ENCODE measurements around the gene BCAS3.

BCAS3 gene

GRCh38 chr17:61164517-61164916, 486.9 kb downstream of the BCAS3 start:
- whole genome bisulfite sequencing (ENCODE audit: extremely low coverage, insufficient coverage, low lambda C conversion rate): no CpG with 5 or more reads among the region's 3 CpGs
- Histone ChIP-seq H2BK5ac (ENCODE audit: low read length) (no peak overlapping the region), H4K8ac (ENCODE audit: low read depth, low read length) (no peak overlapping the region)

DNA sequence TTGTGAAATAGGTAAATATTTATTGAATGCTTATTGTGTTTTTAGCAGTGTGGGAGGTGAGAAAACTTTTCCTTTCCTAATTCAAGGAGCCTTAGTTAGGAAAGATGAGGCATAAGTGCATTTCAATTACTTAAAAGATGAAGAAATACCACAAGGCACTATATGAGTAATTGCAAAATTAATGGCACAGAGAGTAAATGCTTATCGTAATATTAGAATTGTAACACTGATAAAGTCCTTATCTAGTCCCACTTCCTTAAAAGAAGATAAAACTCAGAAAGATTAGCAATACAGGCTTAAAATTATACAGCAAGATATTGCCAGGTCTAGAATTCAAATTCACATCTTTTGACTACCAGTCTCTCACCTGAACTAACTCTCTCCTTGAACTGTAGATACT, 489.4 kb downstream of the BCAS3 start:
- Histone ChIP-seq H3K4ac (ENCODE audit: low read depth, low read length) (no peak overlapping the region), H3K4me1 (ENCODE audit: control insufficient read depth, low read depth, low read length) (no peaks in the 10 kb centered on the region), H3K79me1 (ENCODE audit: low read length) (no peaks in the 10 kb centered on the region), H3K18ac (ENCODE audit: low read length) (no peak overlapping the region), H3K27me3 (ENCODE audit: insufficient read depth, low read length, poor library complexity) (no peaks in the 10 kb centered on the region), H2AK5ac (ENCODE audit: low read length) (no peak overlapping the region), H3K23ac (ENCODE audit: low read length) (no peak overlapping the region), H2BK120ac (ENCODE audit: low read depth, low read length) (no peak overlapping the region), H3K4me2 (ENCODE audit: low read length) (no peak overlapping the region), H2BK5ac (ENCODE audit: low read length) (no peak overlapping the region), H3K56ac (ENCODE audit: low read length) (no peak overlapping the region), H3K9ac (ENCODE audit: low read length) (no peak overlapping the region), H4K5ac (ENCODE audit: low read length) (no peak overlapping the region), H3K27ac (ENCODE audit: low read depth, low read length) (no peak overlapping the region), H3K79me2 (ENCODE audit: control insufficient read depth, insufficient read depth, low read length) (no peaks in the 10 kb centered on the region), H2BK15ac (replicated peaks; ENCODE audit: low read depth) (no peak overlapping the region), H3K36me3 (ENCODE audit: control insufficient read depth, insufficient read depth, low read length) (no peaks in the 10 kb centered on the region), H4K8ac (ENCODE audit: low read depth, low read length) (no peak overlapping the region), H3K4me3 (ENCODE audit: low read length) (no peak overlapping the region)
- no peak for DNase-seq
- WGBS (ENCODE audit: extremely low coverage, insufficient coverage, low lambda C conversion rate): no CpG with 5 or more reads among the region's 1 CpG

More at GRCh38 chr17:61164517-61164916, 486.9 kb downstream of the BCAS3 start:
- Histone ChIP-seq H3K4ac (ENCODE audit: low read depth, low read length) (no peak overlapping the region), H3K27me3 (ENCODE audit: insufficient read depth, low read length, poor library complexity) (no peaks in the 10 kb centered on the region), H3K56ac (ENCODE audit: low read length) (no peak overlapping the region), H2AK5ac (ENCODE audit: low read length) (no peak overlapping the region), H3K18ac (ENCODE audit: low read length) (no peak overlapping the region), H3K79me1 (ENCODE audit: low read length) (no peaks in the 10 kb centered on the region), H3K9ac (ENCODE audit: low read length) (no peak overlapping the region), H2BK120ac (ENCODE audit: low read depth, low read length) (no peak overlapping the region), H3K27ac (ENCODE audit: low read depth, low read length) (no peak overlapping the region), H3K23ac (ENCODE audit: low read length) (no peak overlapping the region), H3K4me1 (ENCODE audit: control insufficient read depth, low read depth, low read length) (peaks cover 3% of the 10 kb centered on the region), H4K5ac (ENCODE audit: low read length) (no peak overlapping the region), H3K36me3 (ENCODE audit: control insufficient read depth, insufficient read depth, low read length) (no peaks in the 10 kb centered on the region), H3K4me3 (ENCODE audit: low read length) (no peak overlapping the region), H2BK15ac (replicated peaks; ENCODE audit: low read depth) (no peak overlapping the region), H3K79me2 (ENCODE audit: control insufficient read depth, insufficient read depth, low read length) (no peaks in the 10 kb centered on the region), H3K4me2 (ENCODE audit: low read length) (no peak overlapping the region)
- no peak for DNase-seq

- Histone ChIP-seq H2BK15ac (replicated peaks; ENCODE audit: low read depth) (no peak overlapping the region), H2BK120ac (ENCODE audit: low read depth, low read length) (no peak overlapping the region), H4K8ac (ENCODE audit: low read depth, low read length) (no peak overlapping the region), H2BK5ac (ENCODE audit: low read length) (no peak overlapping the region), H4K5ac (ENCODE audit: low read length) (no peak overlapping the region), H2AK5ac (ENCODE audit: low read length) (no peak overlapping the region), H3K4me2 (ENCODE audit: low read length) (no peak overlapping the region), H3K4me1 (ENCODE audit: control insufficient read depth, low read depth, low read length) (no peaks in the 10 kb centered on the region), H3K36me3 (ENCODE audit: control insufficient read depth, insufficient read depth, low read length) (no peaks in the 10 kb centered on the region), H3K9ac (ENCODE audit: low read length) (no peak overlapping the region), H3K18ac (ENCODE audit: low read length) (no peak overlapping the region), H3K4me3 (ENCODE audit: low read length) (no peak overlapping the region), H3K56ac (ENCODE audit: low read length) (no peak overlapping the region), H3K79me1 (ENCODE audit: low read length) (no peaks in the 10 kb centered on the region), H3K27ac (ENCODE audit: low read depth, low read length) (no peak overlapping the region), H3K4ac (ENCODE audit: low read depth, low read length) (no peak overlapping the region), H3K79me2 (ENCODE audit: control insufficient read depth, insufficient read depth, low read length) (no peaks in the 10 kb centered on the region), H3K27me3 (ENCODE audit: insufficient read depth, low read length, poor library complexity) (no peaks in the 10 kb centered on the region), H3K23ac (ENCODE audit: low read length) (no peak overlapping the region)
- DNase-seq: no peak
- no CpG with 5 or more reads among the region's 2 CpGs for WGBS (ENCODE audit: extremely low coverage, insufficient coverage, low lambda C conversion rate)
These were observed 490.9 kb downstream of the BCAS3 start for GRCh38 chr17:61168506-61168905.

DNA sequence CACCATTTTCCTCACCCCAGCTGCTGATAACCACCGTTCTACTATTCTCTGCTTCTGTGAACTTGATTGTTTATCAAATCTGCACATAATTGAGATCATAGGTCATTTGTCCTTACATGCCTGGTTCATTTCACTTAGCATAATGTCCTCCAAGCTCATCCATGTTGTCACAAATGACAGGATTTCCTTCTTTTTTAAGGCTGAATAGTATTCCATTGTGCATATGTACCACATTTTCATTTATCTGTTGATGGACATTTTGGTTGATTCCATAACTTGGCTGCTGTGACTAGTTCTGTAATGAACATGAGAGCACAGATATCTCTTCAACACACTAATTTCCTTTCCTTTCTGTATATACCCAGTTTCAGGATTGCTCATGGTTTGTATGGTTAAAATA, 496.7 kb downstream of the BCAS3 start:
- Histone ChIP-seq H2AK5ac (ENCODE audit: low read length) (no peak overlapping the region), H3K9ac (ENCODE audit: low read length) (no peak overlapping the region), H3K4ac (ENCODE audit: low read depth, low read length) (no peak overlapping the region), H3K36me3 (ENCODE audit: control insufficient read depth, insufficient read depth, low read length) (no peaks in the 10 kb centered on the region), H3K56ac (ENCODE audit: low read length) (no peak overlapping the region), H2BK5ac (ENCODE audit: low read length) (no peak overlapping the region), H2BK15ac (replicated peaks; ENCODE audit: low read depth) (no peak overlapping the region), H3K27ac (ENCODE audit: low read depth, low read length) (no peak overlapping the region), H3K4me2 (ENCODE audit: low read length) (no peak overlapping the region), H2BK120ac (ENCODE audit: low read depth, low read length) (no peak overlapping the region), H4K5ac (ENCODE audit: low read length) (no peak overlapping the region), H3K23ac (ENCODE audit: low read length) (no peak overlapping the region), H3K4me1 (ENCODE audit: control insufficient read depth, low read depth, low read length) (no peaks in the 10 kb centered on the region), H3K27me3 (ENCODE audit: insufficient read depth, low read length, poor library complexity) (no peaks in the 10 kb centered on the region), H3K79me2 (ENCODE audit: control insufficient read depth, insufficient read depth, low read length) (no peaks in the 10 kb centered on the region), H3K4me3 (ENCODE audit: low read length) (no peak overlapping the region), H3K18ac (ENCODE audit: low read length) (no peak overlapping the region), H4K8ac (ENCODE audit: low read depth, low read length) (no peak overlapping the region), H3K79me1 (ENCODE audit: low read length) (no peaks in the 10 kb centered on the region)
- WGBS (ENCODE audit: extremely low coverage, insufficient coverage, low lambda C conversion rate): no CpG with 5 or more reads among the region's 1 CpG
- no peak for DNase-seq

- Histone ChIP-seq H4K5ac (ENCODE audit: low read length) (no peak overlapping the region), H3K23ac (ENCODE audit: low read length) (no peak overlapping the region), H4K8ac (ENCODE audit: low read depth, low read length) (no peak overlapping the region), H2AK5ac (ENCODE audit: low read length) (no peak overlapping the region), H3K18ac (ENCODE audit: low read length) (no peak overlapping the region), H3K4ac (ENCODE audit: low read depth, low read length) (no peak overlapping the region), H3K4me3 (ENCODE audit: low read length) (no peak overlapping the region), H3K9ac (ENCODE audit: low read length) (no peak overlapping the region), H3K27ac (ENCODE audit: low read depth, low read length) (no peak overlapping the region), H3K79me2 (ENCODE audit: control insufficient read depth, insufficient read depth, low read length) (no peaks in the 10 kb centered on the region), H3K56ac (ENCODE audit: low read length) (no peak overlapping the region), H3K27me3 (ENCODE audit: insufficient read depth, low read length, poor library complexity) (no peaks in the 10 kb centered on the region), H2BK120ac (ENCODE audit: low read depth, low read length) (no peak overlapping the region), H3K36me3 (ENCODE audit: control insufficient read depth, insufficient read depth, low read length) (no peaks in the 10 kb centered on the region), H3K4me2 (ENCODE audit: low read length) (no peak overlapping the region), H3K79me1 (ENCODE audit: low read length) (no peaks in the 10 kb centered on the region), H2BK5ac (ENCODE audit: low read length) (no peak overlapping the region), H2BK15ac (replicated peaks; ENCODE audit: low read depth) (no peak overlapping the region), H3K4me1 (ENCODE audit: control insufficient read depth, low read depth, low read length) (no peaks in the 10 kb centered on the region)
- WGBS (ENCODE audit: extremely low coverage, insufficient coverage, low lambda C conversion rate): no CpG with 5 or more reads among the region's 4 CpGs
- no peak for DNase-seq
These were observed 497.9 kb downstream of the BCAS3 start for GRCh38 chr17:61175298-61176142.

GRCh38 chr17:61177351-61177750, 499.7 kb downstream of the BCAS3 start:
- Histone ChIP-seq H2BK15ac (replicated peaks; ENCODE audit: low read depth) (no peak overlapping the region), H3K23ac (ENCODE audit: low read length) (no peak overlapping the region), H3K18ac (ENCODE audit: low read length) (no peak overlapping the region), H2BK5ac (ENCODE audit: low read length) (no peak overlapping the region), H3K27ac (ENCODE audit: low read depth, low read length) (no peak overlapping the region), H4K5ac (ENCODE audit: low read length) (no peak overlapping the region), H3K27me3 (ENCODE audit: insufficient read depth, low read length, poor library complexity) (no peaks in the 10 kb centered on the region), H3K9ac (ENCODE audit: low read length) (no peak overlapping the region), H4K8ac (ENCODE audit: low read depth, low read length) (no peak overlapping the region), H3K79me1 (ENCODE audit: low read length) (no peaks in the 10 kb centered on the region), H3K36me3 (ENCODE audit: control insufficient read depth, insufficient read depth, low read length) (no peaks in the 10 kb centered on the region), H3K56ac (ENCODE audit: low read length) (no peak overlapping the region), H3K79me2 (ENCODE audit: control insufficient read depth, insufficient read depth, low read length) (no peaks in the 10 kb centered on the region), H3K4me3 (ENCODE audit: low read length) (no peak overlapping the region), H2BK120ac (ENCODE audit: low read depth, low read length) (no peak overlapping the region), H2AK5ac (ENCODE audit: low read length) (no peak overlapping the region), H3K4ac (ENCODE audit: low read depth, low read length) (no peak overlapping the region), H3K4me2 (ENCODE audit: low read length) (no peak overlapping the region), H3K4me1 (ENCODE audit: control insufficient read depth, low read depth, low read length) (no peaks in the 10 kb centered on the region)
- DNase-seq: no peak
- WGBS (ENCODE audit: extremely low coverage, insufficient coverage, low lambda C conversion rate): no CpG with 5 or more reads among the region's 2 CpGs

Data from mesendoderm (in vitro differentiated cells).